Sigmoid colon (tissue), 7 donors: ENCODE data around the gene IMMP2L. TPM values are rescaled to one million over a fixed set of nuclear protein-coding genes. Genes with fewer than 3 reads are reported as not detected.

Experiments
- DNase-seq: peaks from one replicate; pipeline ENCODE4 v3.0.0-alpha.2; 2019
- H3K27ac ChIP-seq, 4 donors: fragments of 200-600 bp; sonication (generic); one replicate each; pipeline ENCODE4 v1.5.1; 2016 to 2019; ENCODE audit warnings: mild to moderate bottlenecking in 1 of 4
- H3K27me3 ChIP-seq, 3 donors: fragments of 200-600 bp; sonication (generic); one replicate each; pipeline ENCODE4 v1.5.1; 2019; ENCODE audit warnings: mild to moderate bottlenecking in 1 of 3
- H3K36me3 ChIP-seq, 4 donors: fragments of 200-600 bp; sonication (generic); one replicate each; pipeline ENCODE4 v1.5.1; 2016 to 2019
- H3K4me1 ChIP-seq, 4 donors: fragments of 200-600 bp; sonication (generic); one replicate each; pipeline ENCODE4 v1.5.1; 2017 to 2019
- H3K4me3 ChIP-seq, 4 donors: fragments of 200-600 bp; sonication (generic); one replicate each; pipeline ENCODE4 v1.5.1; 2017 to 2019; ENCODE audit warnings: mild to moderate bottlenecking in 2 of 4, moderate library complexity in 1 of 4
- H3K9me3 ChIP-seq, 4 donors: fragments of 200-600 bp in 3 of 4; sonication (generic) in 3 of 4; one replicate each; pipeline versions ENCODE4 v1.5.1 to v1.6.1; 2013 to 2019
- EP300 ChIP-seq, 4 donors: sonication (generic); formaldehyde crosslinking; IDR thresholded peaks; one replicate each; pipeline ENCODE4 v1.6.1; 2017; ENCODE audit warnings: antibody characterized with exemption in 4 of 4
- POLR2A ChIP-seq, 2 donors: fragments of 450-650 bp; IDR thresholded peaks; one replicate each; pipeline ENCODE4 v1.6.1; 2016; ENCODE audit warnings: antibody characterized with exemption in 2 of 2, mild to moderate bottlenecking in 2 of 2, moderate library complexity in 2 of 2
- POLR2AphosphoS5 ChIP-seq, 4 donors: sonication (generic); formaldehyde crosslinking; IDR thresholded peaks; one replicate each; pipeline ENCODE4 v1.6.1; 2017; ENCODE audit warnings: antibody characterized with exemption in 4 of 4
- WGBS, 2 donors: extraction: QIAGEN DNeasy Blood & Tissue Kit; methylation state at CpG; one replicate each; pipeline ENCODE4 v1.1.7; 2013; 5-methylcytosine and 5-hydroxymethylcytosine counted together
- intact Hi-C: fragments of 100-400 bp; cut with DNase I; formaldehyde crosslinking; loops from one replicate; pipeline ENCODE4 v1.15.1; 2023
- polyA plus RNA-seq, 3 donors: library from polyadenylated mRNA; stranded (reverse); fragments of 200-250 nt; gene quantifications; one replicate each; pipeline ENCODE4 v1.2.3, GENCODE V29; 2013
- total RNA-seq, 4 donors: library from RNA; depleted of rRNA; stranded (reverse); fragments of >200 nt; gene quantifications; one replicate each; pipeline ENCODE4 v1.1.0, GENCODE V29; 2016
- TF ChIP-seq, protein P1 (sequence below), 4 experiments: fragments of 450-650 bp in 3 of 4; fragments of 200-600 bp in 1 of 4; IDR thresholded peaks; one replicate each; pipeline ENCODE4 v1.5.1; 2016 to 2019; ENCODE audit warnings: antibody characterized with exemption in 4 of 4, mild to moderate bottlenecking in 3 of 4, moderate library complexity in 2 of 4
- donor health status: healthy with polysubstance abuse.
- donor health status: Bipolar disorder and iron deficiency.
- donor health status: healthy.

IMMP2L gene
- total and polyA plus RNA-seq, 7 donors: 2.5 to 57.9 (median 18.5) TPM

DNA sequence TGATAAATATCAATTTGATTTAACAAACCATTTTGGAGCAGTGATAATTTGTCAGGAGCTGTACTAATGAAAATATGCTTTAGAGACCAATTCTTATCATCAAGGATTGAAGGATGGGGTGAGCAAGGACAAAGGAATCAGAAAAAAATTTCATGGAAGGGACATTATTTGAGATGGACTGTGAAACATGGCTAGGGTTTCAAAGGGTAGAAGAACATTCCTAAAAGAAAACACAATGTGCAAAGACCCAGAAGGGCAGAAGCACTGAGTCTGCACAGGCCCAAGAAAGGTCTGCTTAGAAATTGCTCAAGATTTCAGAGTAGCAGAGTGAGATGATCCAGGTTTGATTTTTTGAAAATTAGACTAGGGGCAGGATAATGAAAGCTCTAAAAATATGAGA lies 296.9 kb downstream of the IMMP2L start:
- no peaks in the 10 kb centered on the region for H3K9me3 ChIP-seq
- H3K4me1 ChIP-seq: peaks cover 0 to 6% (median 0%) of the 10 kb centered on the region in 4 donors
- TF ChIP-seq POLR2AphosphoS5 (IDR thresholded peaks at IDR 0.05) (no peak), POLR2A (IDR thresholded peaks at IDR 0.05) (no peak), EP300 (IDR thresholded peaks at IDR 0.05) (no peak)
- TF ChIP-seq, protein P1, sequence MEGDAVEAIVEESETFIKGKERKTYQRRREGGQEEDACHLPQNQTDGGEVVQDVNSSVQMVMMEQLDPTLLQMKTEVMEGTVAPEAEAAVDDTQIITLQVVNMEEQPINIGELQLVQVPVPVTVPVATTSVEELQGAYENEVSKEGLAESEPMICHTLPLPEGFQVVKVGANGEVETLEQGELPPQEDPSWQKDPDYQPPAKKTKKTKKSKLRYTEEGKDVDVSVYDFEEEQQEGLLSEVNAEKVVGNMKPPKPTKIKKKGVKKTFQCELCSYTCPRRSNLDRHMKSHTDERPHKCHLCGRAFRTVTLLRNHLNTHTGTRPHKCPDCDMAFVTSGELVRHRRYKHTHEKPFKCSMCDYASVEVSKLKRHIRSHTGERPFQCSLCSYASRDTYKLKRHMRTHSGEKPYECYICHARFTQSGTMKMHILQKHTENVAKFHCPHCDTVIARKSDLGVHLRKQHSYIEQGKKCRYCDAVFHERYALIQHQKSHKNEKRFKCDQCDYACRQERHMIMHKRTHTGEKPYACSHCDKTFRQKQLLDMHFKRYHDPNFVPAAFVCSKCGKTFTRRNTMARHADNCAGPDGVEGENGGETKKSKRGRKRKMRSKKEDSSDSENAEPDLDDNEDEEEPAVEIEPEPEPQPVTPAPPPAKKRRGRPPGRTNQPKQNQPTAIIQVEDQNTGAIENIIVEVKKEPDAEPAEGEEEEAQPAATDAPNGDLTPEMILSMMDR (IDR thresholded peaks at IDR 0.05): no peak
- no peak overlapping the region for H3K4me3 ChIP-seq
- H3K36me3 ChIP-seq: no peaks in the 10 kb centered on the region
- intact Hi-C loops: no loop called here
- DNase-seq: no peak
- no peaks in the 10 kb centered on the region for H3K27me3 ChIP-seq
- no peak overlapping the region for H3K27ac ChIP-seq

- intact Hi-C loops: no loop called here
- no peaks in the 10 kb centered on the region for H3K36me3 ChIP-seq
- H3K9me3 ChIP-seq: no peaks in the 10 kb centered on the region
- 82 to 90% methylated on average over 1 of the region's 1 CpG for WGBS, 2 donors
- H3K27me3 ChIP-seq: no peaks in the 10 kb centered on the region
- no peak for DNase-seq
- H3K27ac ChIP-seq: no peak overlapping the region
- TF ChIP-seq EP300 (IDR thresholded peaks at IDR 0.05) (no peak), POLR2AphosphoS5 (IDR thresholded peaks at IDR 0.05) (no peak), POLR2A (IDR thresholded peaks at IDR 0.05) (no peak)
- TF ChIP-seq, protein P1 (IDR thresholded peaks at IDR 0.05): no peak
- no peak overlapping the region for H3K4me3 ChIP-seq
- peaks cover 0 to 6% (median 0%) of the 10 kb centered on the region in 4 donors for H3K4me1 ChIP-seq
Measured at GRCh38 chr7:111264981-111265380, 297.3 kb downstream of the IMMP2L start.

DNA sequence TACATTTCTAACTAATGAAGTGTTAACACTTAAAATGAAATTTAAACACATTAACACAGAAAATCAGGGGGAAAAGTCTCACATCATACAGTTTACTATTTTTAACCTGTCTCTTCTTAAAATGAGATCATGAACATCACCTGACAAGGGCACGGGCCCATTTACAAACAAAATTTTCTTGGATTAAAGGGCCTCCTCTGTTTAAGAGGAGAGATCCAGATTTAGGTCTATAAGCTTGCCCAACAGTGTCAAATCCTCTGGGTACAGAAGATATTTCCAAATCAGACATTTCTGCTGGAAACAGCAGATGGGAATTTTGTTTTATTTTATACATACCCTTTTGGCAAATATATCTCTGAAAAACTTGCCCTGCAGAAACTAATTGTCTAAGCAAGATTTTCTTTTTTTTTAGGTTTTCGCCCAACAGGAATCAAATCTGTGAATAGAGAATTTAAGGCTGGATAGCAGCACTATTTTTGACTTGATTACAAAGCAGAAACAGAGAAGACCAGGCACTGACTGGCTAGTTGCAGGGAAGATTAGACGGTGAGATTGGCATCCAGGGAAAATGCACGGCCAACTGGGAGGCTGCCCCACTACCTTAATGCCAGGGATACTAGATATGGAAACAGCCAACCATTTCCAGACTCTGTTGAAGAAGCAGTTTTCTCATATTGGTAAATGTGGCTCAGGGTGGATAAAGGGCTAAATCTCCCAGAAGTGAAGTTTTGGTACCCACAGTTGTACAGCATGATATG lies 298.0 kb downstream of the IMMP2L start:
- H3K4me1 ChIP-seq: peaks cover 0 to 6% (median 0%) of the 10 kb centered on the region in 4 donors
- no peak overlapping the region for H3K27ac ChIP-seq
- H3K4me3 ChIP-seq: no peak overlapping the region
- no peak for DNase-seq
- no peaks in the 10 kb centered on the region for H3K9me3 ChIP-seq
- H3K36me3 ChIP-seq: no peaks in the 10 kb centered on the region
- intact Hi-C loops: no loop called here
- no peak for TF ChIP-seq EP300 (IDR thresholded peaks at IDR 0.05)
- no peak for TF ChIP-seq POLR2A (IDR thresholded peaks at IDR 0.05)
- TF ChIP-seq, protein P1 (IDR thresholded peaks at IDR 0.05): no peak
- no peak for TF ChIP-seq POLR2AphosphoS5 (IDR thresholded peaks at IDR 0.05)
- H3K27me3 ChIP-seq: no peaks in the 10 kb centered on the region
- WGBS, 2 donors: 92 to 93% methylated on average over 4 of the region's 4 CpGs

- no peak overlapping the region for H3K4me3 ChIP-seq
- H3K36me3 ChIP-seq: no peaks in the 10 kb centered on the region
- WGBS, 2 donors: 54 to 80% methylated on average over 4 of the region's 4 CpGs
- TF ChIP-seq POLR2A (IDR thresholded peaks at IDR 0.05): no peak
- no peak for TF ChIP-seq EP300 (IDR thresholded peaks at IDR 0.05)
- TF ChIP-seq, protein P1 (IDR thresholded peaks at IDR 0.05): no peak
- TF ChIP-seq POLR2AphosphoS5 (IDR thresholded peaks at IDR 0.05): no peak
- H3K9me3 ChIP-seq: no peaks in the 10 kb centered on the region
- no peak overlapping the region for H3K27ac ChIP-seq
- intact Hi-C loops: no loop called here
- H3K27me3 ChIP-seq: no peaks in the 10 kb centered on the region
- H3K4me1 ChIP-seq: peaks cover 0 to 6% (median 0%) of the 10 kb centered on the region in 4 donors
- no peak for DNase-seq
Measured at GRCh38 chr7:111262293-111263116, 299.8 kb downstream of the IMMP2L start.
